Mesodermal cell (in vitro differentiated cells): ENCODE results near the gene NRROS.
A peak's percentile ranks its signal among the peaks of the same experiment; 100 is the strongest.

Source experiments
- H3K27ac ChIP-seq: 2 replicates; pipeline ENCODE4 v1.7.0; 2013; ENCODE audit warnings: mild to moderate bottlenecking, low read depth, low read length, moderate library complexity; ENCODE audit not compliant: severe bottlenecking
- H3K36me3 ChIP-seq: 2 replicates; pipeline ENCODE4 v1.7.1; 2013; ENCODE audit warnings: mild to moderate bottlenecking, low read length, moderate library complexity; ENCODE audit not compliant: control insufficient read depth, insufficient read depth
- H3K4me1 ChIP-seq: one replicate; pipeline ENCODE4 v1.7.1; 2013; ENCODE audit warnings: mild to moderate bottlenecking, low read length; ENCODE audit not compliant: insufficient read depth, control insufficient read depth, poor library complexity, severe bottlenecking
- H3K4me3 ChIP-seq: 2 replicates; pipeline ENCODE4 v1.7.0; 2013; ENCODE audit warnings: low read length, control low read depth, mild to moderate bottlenecking; ENCODE audit not compliant: insufficient read depth, poor library complexity, severe bottlenecking; ENCODE audit errors: extremely low read depth
- H3K9me3 ChIP-seq: 2 replicates; pipeline ENCODE4 v1.7.1; 2013; ENCODE audit warnings: mild to moderate bottlenecking, low read length, moderate library complexity; ENCODE audit not compliant: control insufficient read depth
- WGBS, 2 experiments: methylation state at CpG; one replicate each; pipeline ENCODE4 v1.1.5; 2013; ENCODE audit warnings: missing lambda C conversion rate in 2 of 2; ENCODE audit not compliant: insufficient coverage in 2 of 2; 5-methylcytosine and 5-hydroxymethylcytosine counted together

NRROS gene

GRCh38 chr3:196645897-196646665 is 6.6 kb downstream of the NRROS start:
- H3K36me3 ChIP-seq, result no peaks in the 10 kb centered on the region
- H3K27ac ChIP-seq, result no peak overlapping the region
- H3K4me3 ChIP-seq, result no peak overlapping the region
- H3K4me1 ChIP-seq, result peaks cover 10% of the 10 kb centered on the region
- 89 to 94% methylated on average over 19 to 20 of the region's 21 CpGs for WGBS, 2 experiments
- no peaks in the 10 kb centered on the region for H3K9me3 ChIP-seq

- H3K4me3 ChIP-seq, result no peak overlapping the region
- 94 to 99% methylated on average over 12 to 15 of the region's 17 CpGs for WGBS, 2 experiments
- H3K27ac ChIP-seq, result no peak overlapping the region
- H3K9me3 ChIP-seq, result no peaks in the 10 kb centered on the region
- no peaks in the 10 kb centered on the region for H3K36me3 ChIP-seq
- peaks cover 16% of the 10 kb centered on the region for H3K4me1 ChIP-seq
These were observed 7.2 kb downstream of the NRROS start for GRCh38 chr3:196646666-196647216.

GRCh38 chr3:196650740-196651311 is 11.3 kb downstream of the NRROS start:
- Histone ChIP-seq H3K4me3 (no peak overlapping the region), H3K27ac (peak overlapping the region; percentile 10)

GRCh38 chr3:196651819-196652218 is 12.3 kb downstream of the NRROS start:
- H3K4me1 ChIP-seq, result peaks cover 26% of the 10 kb centered on the region
- WGBS, 2 experiments, result 86 to 100% methylated on average over 2 to 3 of the region's 3 CpGs
- no peak overlapping the region for H3K4me3 ChIP-seq
- no peak overlapping the region for H3K27ac ChIP-seq
- H3K36me3 ChIP-seq, result no peaks in the 10 kb centered on the region
- H3K9me3 ChIP-seq, result no peaks in the 10 kb centered on the region

More at GRCh38 chr3:196650740-196651311, 11.3 kb downstream of the NRROS start:
- 74 to 87% methylated on average over 4 to 6 of the region's 6 CpGs for WGBS, 2 experiments
- Histone ChIP-seq H3K4me1 (peaks cover 26% of the 10 kb centered on the region), H3K36me3 (no peaks in the 10 kb centered on the region), H3K9me3 (no peaks in the 10 kb centered on the region)

GRCh38 chr3:196652961-196653795 is 13.7 kb downstream of the NRROS start:
- Histone ChIP-seq H3K9me3 (no peaks in the 10 kb centered on the region), H3K4me3 (no peak overlapping the region), H3K27ac (no peak overlapping the region), H3K4me1 (peaks cover 26% of the 10 kb centered on the region), H3K36me3 (no peaks in the 10 kb centered on the region)
- 80 to 89% methylated on average over 13 of the region's 15 CpGs for WGBS, 2 experiments

GRCh38 chr3:196654006-196654734 is 14.7 kb downstream of the NRROS start:
- WGBS, 2 experiments, result 89 to 97% methylated on average over 9 to 11 of the region's 12 CpGs
- Histone ChIP-seq H3K4me1 (peaks cover 25% of the 10 kb centered on the region), H3K36me3 (no peaks in the 10 kb centered on the region), H3K4me3 (no peak overlapping the region), H3K9me3 (no peaks in the 10 kb centered on the region), H3K27ac (no peak overlapping the region)

GRCh38 chr3:196654735-196655090 is 15.2 kb downstream of the NRROS start:
- Histone ChIP-seq H3K9me3 (no peaks in the 10 kb centered on the region), H3K4me3 (no peak overlapping the region), H3K27ac (no peak overlapping the region), H3K36me3 (no peaks in the 10 kb centered on the region), H3K4me1 (peaks cover 24% of the 10 kb centered on the region)
- WGBS, 2 experiments, result 92 to 93% methylated on average over 6 to 7 of the region's 7 CpGs

- no peaks in the 10 kb centered on the region for H3K36me3 ChIP-seq
- H3K27ac ChIP-seq, result no peak overlapping the region
- 94 to 100% methylated on average over 5 to 10 of the region's 12 CpGs for WGBS, 2 experiments
These were observed 16.0 kb downstream of the NRROS start for GRCh38 chr3:196655496-196655895.

GRCh38 chr3:196656213-196656612 is 16.7 kb downstream of the NRROS start:
- WGBS, 2 experiments, result no CpG with 5 or more reads among the region's 5 CpGs
- Histone ChIP-seq H3K4me1 (peaks cover 15% of the 10 kb centered on the region), H3K4me3 (no peak overlapping the region), H3K27ac (no peak overlapping the region), H3K9me3 (no peaks in the 10 kb centered on the region), H3K36me3 (no peaks in the 10 kb centered on the region)

More at GRCh38 chr3:196655496-196655895, 16.0 kb downstream of the NRROS start:
- Histone ChIP-seq H3K9me3 (no peaks in the 10 kb centered on the region), H3K4me1 (peaks cover 19% of the 10 kb centered on the region), H3K4me3 (no peak overlapping the region)

- Histone ChIP-seq H3K9me3 (no peaks in the 10 kb centered on the region), H3K36me3 (no peaks in the 10 kb centered on the region), H3K4me1 (peaks cover 8% of the 10 kb centered on the region), H3K27ac (no peak overlapping the region), H3K4me3 (no peak overlapping the region)
- WGBS, 2 experiments, result 95 to 97% methylated on average over 25 to 35 of the region's 35 CpGs
These were observed 20.4 kb downstream of the NRROS start for GRCh38 chr3:196659901-196660351.
